OCI-LY7 (cell line): ENCODE results near the gene IPCEF1.

Experiments
- EZH2phosphoT487 ChIP-seq: fragments of 200-600 bp; sonication (generic); IDR thresholded peaks from 2 replicates; pipeline ENCODE4 v1.6.1; 2018; ENCODE audit warnings: low read depth, borderline replicate concordance, mild to moderate bottlenecking, mixed run types, antibody characterized with exemption, low read length, moderate library complexity, mixed read lengths
- TF ChIP-seq, protein P1 (sequence below): fragments of 200-600 bp; sonication (generic); conservative IDR thresholded peaks from 2 replicates; pipeline ENCODE4 v1.5.1; 2014; ENCODE audit warnings: mild to moderate bottlenecking, antibody characterized with exemption, low read length, moderate library complexity, mixed read lengths

DNA sequence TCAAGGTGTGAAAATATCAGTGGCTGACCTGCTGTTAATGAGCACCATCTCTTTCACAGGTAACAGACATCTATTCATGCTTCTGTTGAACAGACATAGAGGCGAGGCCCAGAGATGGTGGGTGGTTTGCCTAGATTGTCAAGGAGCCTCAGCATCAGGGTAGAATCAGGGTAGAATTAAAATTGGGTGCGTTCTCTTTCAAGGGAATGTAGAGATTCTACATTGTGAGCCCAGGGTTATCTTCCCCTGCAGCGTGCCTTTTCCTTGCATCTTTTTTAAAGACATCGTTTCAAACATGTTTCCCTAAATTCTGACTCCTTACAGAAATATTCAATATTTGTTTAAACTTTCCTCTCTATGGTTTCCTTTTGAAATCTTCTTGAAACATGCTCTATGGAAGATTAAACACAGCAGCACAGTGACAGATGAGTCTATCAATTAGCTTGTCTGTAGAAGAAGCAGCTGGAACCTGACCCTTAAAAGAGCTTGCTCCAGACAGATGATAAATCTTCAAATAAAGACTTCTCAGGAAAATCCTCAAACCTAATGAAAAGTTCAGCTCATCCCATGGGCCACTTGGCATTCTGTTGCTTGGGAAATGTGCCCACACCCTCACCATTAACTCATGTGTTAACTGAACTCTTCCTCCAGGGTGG, 119.8 kb downstream of the IPCEF1 start:
- TF ChIP-seq, protein P1, sequence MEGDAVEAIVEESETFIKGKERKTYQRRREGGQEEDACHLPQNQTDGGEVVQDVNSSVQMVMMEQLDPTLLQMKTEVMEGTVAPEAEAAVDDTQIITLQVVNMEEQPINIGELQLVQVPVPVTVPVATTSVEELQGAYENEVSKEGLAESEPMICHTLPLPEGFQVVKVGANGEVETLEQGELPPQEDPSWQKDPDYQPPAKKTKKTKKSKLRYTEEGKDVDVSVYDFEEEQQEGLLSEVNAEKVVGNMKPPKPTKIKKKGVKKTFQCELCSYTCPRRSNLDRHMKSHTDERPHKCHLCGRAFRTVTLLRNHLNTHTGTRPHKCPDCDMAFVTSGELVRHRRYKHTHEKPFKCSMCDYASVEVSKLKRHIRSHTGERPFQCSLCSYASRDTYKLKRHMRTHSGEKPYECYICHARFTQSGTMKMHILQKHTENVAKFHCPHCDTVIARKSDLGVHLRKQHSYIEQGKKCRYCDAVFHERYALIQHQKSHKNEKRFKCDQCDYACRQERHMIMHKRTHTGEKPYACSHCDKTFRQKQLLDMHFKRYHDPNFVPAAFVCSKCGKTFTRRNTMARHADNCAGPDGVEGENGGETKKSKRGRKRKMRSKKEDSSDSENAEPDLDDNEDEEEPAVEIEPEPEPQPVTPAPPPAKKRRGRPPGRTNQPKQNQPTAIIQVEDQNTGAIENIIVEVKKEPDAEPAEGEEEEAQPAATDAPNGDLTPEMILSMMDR = no peak
- no peak for TF ChIP-seq EZH2phosphoT487
